HG02798 (cell line): ENCODE data around the gene CHD9NB.
A peak's percentile ranks its signal among the peaks of the same experiment; 100 is the strongest.
"Not testable (repeated sequence)": the region's sequence is repeated elsewhere in the genome, so short reads cannot be mapped to it uniquely, and the experiment has no call there.

Experiments used
- ATAC-seq: cut with Tn5 transposase; IDR thresholded peaks from one replicate; pipeline ENCODE4 v1.9.1; 2021; ENCODE audit warnings: mild to moderate bottlenecking; ENCODE audit not compliant: unreplicated experiment, poor library complexity

The CHD9NB gene

DNA sequence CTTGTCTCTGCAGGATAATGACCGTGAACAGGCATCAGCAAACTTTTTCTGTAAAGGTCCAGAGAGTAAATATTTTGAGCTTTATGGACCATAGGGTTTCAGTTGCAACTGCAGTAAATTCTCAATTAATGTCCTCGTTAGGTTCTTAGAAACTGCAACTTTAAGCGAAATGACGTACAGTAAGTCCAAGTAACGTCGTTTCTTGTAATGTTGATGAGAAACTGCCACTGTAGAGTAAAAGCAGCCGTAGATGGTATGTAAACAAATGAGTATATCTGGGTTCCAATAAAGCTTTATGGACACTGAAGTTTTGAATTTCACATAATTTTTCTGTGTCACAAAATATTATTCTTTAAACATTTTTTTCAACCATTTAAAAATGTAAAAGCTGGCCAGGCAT, 7.0 kb upstream of the CHD9NB start:
- no peak for ATAC-seq

GRCh38 chr16:53058882-53059281, 6.2 kb upstream of the CHD9NB start:
- no peak for ATAC-seq

- no peak for ATAC-seq
Measured at GRCh38 chr16:53058441-53058840, 5.7 kb upstream of the CHD9NB start.

GRCh38 chr16:53057658-53058057, 5.0 kb upstream of the CHD9NB start:
- ATAC-seq: no peak

- ATAC-seq: no peak
Measured at GRCh38 chr16:53056392-53056881, 3.7 kb upstream of the CHD9NB start.

- ATAC-seq: no peak
Measured at GRCh38 chr16:53055541-53056391, 3.1 kb upstream of the CHD9NB start.

DNA sequence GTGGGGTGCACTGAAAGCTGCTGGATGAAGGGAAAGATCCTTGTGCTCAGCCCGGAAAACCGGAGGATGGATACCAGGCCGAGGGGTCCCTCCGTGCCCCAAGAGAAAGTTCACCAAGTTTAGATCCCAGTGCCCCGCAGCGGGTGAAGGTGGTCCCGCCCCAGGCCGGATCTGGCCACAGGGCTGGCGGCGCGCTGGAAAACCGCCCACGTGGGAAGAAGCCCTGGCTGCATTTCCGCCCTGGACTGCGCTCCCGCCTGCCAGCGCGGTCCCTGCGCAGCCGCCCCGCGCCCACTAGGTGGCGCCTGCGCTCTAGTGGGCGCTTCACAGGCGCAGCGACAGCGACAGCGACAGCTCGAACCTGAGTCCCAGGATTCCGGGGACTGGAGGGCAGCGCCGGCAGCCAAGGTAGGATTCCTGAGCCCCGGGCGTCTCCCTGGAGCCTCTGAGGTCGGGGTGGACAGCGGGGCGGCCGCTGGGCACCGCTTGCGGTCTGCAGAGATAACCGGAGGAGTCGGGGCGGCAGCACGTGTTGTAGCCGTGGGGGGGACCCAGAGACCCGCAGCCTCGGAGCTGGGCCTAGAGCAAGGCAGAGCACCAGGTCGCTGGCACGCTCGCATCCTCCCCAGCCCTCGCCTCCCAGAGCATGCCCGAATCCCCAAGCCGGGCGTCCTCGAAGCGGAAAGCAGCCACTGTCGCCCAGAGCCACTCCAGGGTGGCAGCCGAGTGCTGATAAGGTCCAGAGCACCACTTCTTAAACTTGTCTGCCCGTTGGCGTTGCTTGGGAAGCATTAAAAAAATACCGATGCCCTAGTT, 2.2 kb upstream of the CHD9NB start, which contains the start of gene CHD9:
TSS of gene CHD9 (plus strand) at position 322 of the 816 bp plus-strand sequence. CDS start 101,099 bp downstream, outside the sequence.
- peak; percentile 86 for ATAC-seq

DNA sequence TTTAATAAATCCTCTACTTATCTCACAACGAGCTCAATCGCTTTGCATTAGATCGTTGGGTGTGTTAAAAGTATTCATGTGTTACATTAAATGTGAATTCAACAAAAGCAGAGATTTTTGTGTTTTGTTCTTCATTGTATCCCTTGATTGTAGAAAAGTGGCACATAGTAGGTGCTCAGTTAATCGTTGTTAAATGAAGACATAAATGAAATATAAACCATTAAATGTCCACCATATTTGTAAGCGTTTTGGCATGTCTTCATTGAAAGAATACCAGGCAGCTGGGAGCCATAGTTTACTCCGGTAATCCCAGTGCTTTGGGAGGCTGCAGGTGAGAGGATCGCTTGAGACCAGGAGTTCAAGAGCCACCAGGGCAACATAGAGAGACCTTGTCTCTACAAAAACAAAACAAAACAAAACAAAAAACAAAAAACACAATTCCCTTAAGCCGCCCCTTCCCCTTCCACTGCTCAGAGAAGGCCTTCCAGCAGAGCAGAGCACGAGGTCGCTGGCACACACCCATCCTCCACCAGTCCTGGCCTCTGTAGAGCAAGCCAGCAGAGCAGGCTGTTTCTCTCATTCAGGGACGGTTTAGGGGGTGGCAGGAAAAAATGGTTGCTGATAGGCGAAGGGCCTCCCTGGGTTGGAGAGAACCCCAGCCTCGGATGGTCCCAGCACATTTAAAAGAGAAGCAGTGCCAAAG, 1.4 kb upstream of the CHD9NB start:
- peak; percentile 31 for ATAC-seq

DNA sequence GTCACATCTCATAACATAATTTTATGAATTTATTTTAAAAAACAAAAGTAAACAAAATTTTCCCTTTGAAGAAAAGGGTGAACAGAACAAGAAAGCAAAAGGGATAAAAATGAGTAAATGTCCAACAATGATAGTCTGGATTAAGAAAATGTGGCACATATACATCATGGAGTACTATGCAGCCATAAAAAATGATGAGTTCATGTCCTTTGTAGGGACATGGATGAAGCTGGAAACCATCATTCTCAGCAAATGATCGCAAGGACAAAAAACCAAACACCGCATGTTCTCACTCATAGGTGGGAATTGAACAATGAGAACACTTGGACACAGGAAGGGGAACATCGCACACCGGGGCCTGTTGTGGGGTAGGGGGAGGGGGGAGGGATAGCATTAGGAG, 1.4 kb downstream of the CHD9NB start:
- ATAC-seq: not testable (repeated sequence)

- ATAC-seq: no peak
Measured at GRCh38 chr16:53048139-53048915, 4.4 kb downstream of the CHD9NB start.

- not testable (repeated sequence) for ATAC-seq
Measured at GRCh38 chr16:53047515-53047914, 5.2 kb downstream of the CHD9NB start.

DNA sequence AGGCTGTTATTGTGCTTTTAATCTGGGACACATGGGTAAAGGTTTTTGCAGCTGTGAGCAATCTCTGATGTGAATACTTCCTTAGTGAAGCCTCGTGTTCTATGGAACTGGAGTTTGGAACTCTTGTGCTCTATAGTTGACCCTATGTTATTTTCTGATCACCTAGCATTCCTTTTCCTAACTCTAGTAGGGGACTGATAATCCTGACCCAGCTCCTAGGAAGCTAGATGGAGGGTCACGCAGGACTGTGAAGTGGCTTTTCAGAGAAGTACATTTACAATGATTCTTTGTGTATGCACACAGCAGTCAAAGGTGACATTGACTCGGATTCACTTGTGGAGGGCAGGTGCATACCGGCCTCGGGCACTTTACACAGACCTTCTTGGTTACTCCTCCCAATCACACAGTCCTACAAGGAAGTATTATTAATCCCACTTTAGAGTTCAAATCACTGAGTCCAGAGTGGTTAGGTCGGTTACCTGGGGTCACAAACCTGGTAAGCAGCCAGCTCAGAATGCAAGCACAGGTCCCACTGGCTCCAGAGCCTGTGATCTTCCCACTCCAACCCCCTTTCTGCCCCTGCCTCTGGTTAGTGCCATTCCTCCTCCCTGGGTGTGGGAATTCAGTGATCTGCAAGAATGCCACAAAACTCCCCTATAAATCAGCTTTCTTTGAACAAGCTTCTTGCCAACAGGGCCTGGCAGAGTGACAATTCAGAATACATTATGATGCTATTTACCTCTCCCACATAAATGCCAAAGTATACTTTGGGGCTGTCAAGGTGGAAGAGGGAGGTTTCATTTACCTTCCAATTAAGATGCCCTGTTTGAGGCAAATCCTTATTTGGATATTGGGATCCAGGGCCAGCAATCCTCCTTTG, 7.1 kb downstream of the CHD9NB start:
- no peak for ATAC-seq

- ATAC-seq: no peak
Measured at GRCh38 chr16:53043986-53044601, 8.6 kb downstream of the CHD9NB start.

DNA sequence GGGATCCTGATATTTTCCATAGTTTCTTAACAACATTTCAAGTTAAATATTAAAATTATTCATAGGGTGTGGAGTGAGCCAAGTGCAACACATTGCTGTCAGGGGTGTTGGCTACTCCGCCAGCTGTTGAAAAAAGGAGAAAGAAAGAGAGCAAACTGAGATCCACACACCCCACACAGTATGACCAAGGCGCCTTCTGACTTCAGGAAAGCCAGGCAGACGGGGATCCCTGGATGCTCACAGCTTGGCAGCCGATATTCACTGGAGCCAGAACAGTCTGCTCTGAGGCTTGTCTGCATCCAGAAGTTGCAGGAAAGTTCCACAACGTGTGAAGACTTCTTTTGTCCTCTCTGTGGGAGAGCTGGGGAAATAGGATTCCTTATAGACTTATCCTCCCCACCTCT, 9.3 kb downstream of the CHD9NB start:
- no peak for ATAC-seq

GRCh38 chr16:53042235-53042701, 10.4 kb downstream of the CHD9NB start:
- ATAC-seq: no peak

DNA sequence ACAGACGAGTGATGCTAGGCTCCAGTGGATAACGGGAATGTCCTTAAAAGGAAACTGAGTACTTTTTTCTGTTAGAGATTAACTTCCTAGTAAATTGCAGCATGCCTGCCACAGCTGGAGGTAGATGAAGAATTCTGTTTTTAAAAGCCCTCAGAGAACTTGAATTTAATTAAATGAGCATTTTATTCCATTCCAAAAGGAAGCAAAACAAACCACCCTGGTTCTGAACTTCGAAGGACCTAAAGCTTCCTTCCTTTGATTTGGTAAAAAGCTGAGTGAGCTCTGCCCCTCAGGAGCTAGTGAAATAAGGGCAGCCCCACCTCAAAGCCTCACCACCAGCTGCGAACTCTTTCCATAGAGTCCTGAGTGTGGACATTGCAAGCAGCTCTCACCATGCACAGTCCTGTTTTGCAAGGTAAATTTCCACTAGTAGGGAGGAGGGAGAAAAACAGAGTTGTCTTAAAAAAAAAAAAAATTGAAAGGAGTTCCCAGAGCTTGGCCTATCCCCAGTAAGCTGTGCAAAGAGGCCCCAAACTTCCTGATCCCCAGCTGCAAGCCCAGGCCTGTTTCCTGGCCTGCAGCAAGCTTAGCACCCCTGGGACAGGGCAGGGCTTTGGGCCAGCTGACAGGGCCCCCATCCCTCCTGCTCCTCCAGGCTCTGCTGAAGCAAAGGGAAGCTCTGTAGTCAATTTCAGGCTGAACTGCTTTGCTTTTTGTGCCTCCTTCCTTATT, 11.2 kb downstream of the CHD9NB start:
- ATAC-seq: peak; percentile 67

GRCh38 chr16:53040788-53041187, 11.9 kb downstream of the CHD9NB start:
- ATAC-seq: no peak

GRCh38 chr16:53036711-53037110, 16.0 kb downstream of the CHD9NB start:
- ATAC-seq: not testable (repeated sequence)
